Right lobe of liver (tissue), 6 donors: Measurements from ENCODE around the gene CDKAL1. TPM values are rescaled to one million over a fixed set of nuclear protein-coding genes. Genes with fewer than 3 reads are reported as not detected.
"Not testable (repeated sequence)": the region's sequence is repeated elsewhere in the genome, so short reads cannot be mapped to it uniquely, and the experiment has no call there.

Source experiments
- ATAC-seq, 4 donors: fragments of 200-7000 bp; cut with Tn5 transposase; one replicate each; pipeline ENCODE4 v1.9.1; 2020; ENCODE audit warnings: mild to moderate bottlenecking in 4 of 4, moderate library complexity in 4 of 4
- DNase-seq, 3 donors: peaks; one replicate each; pipeline ENCODE4 v3.0.0-alpha.2; 2020
- H3K27ac ChIP-seq, 3 donors: fragments of 200-600 bp; one replicate each; pipeline ENCODE4 v1.8.0; 2022
- H3K27me3 ChIP-seq, 2 donors: fragments of 200-600 bp; one replicate each; pipeline ENCODE4 v1.8.0; 2022
- H3K36me3 ChIP-seq, 4 donors: fragments of 200-600 bp; sonication (generic) in 1 of 4; one replicate each; pipeline versions ENCODE4 v1.5.1 to v1.8.0; 2017 to 2022; ENCODE audit warnings: control low read depth in 1 of 4
- H3K4me1 ChIP-seq, 4 donors: fragments of 200-600 bp; sonication (generic) in 1 of 4; one replicate each; pipeline versions ENCODE4 v1.5.1 to v1.8.0; 2017 to 2022; ENCODE audit warnings: control low read depth in 1 of 4
- H3K4me3 ChIP-seq, 3 donors: fragments of 200-600 bp; one replicate each; pipeline ENCODE4 v1.8.0; 2022
- H3K9me3 ChIP-seq, 4 donors: fragments of 200-600 bp; sonication (generic) in 1 of 4; one replicate each; pipeline versions ENCODE4 v1.5.1 to v1.8.0; 2017 to 2022; ENCODE audit warnings: control low read depth in 1 of 4
- CTCF ChIP-seq, 4 donors: fragments of 200-600 bp in 3 of 4; fragments of 450-650 bp in 1 of 4; IDR thresholded peaks; one replicate each; pipeline versions ENCODE4 v1.5.1 to v1.8.0; 2016 to 2022; ENCODE audit warnings: antibody characterized with exemption in 4 of 4, mild to moderate bottlenecking in 2 of 4
- POLR2A ChIP-seq: fragments of 450-650 bp; IDR thresholded peaks from one replicate; pipeline ENCODE4 v1.6.1; 2017; ENCODE audit warnings: antibody characterized with exemption, mild to moderate bottlenecking
- WGBS: methylation state at CpG from one replicate; pipeline ENCODE4 v1.1.6; 2018; ENCODE audit warnings: low coverage, low lambda C conversion rate; ENCODE audit not compliant: insufficient coverage; ENCODE audit errors: missing lambda C conversion rate; 5-methylcytosine and 5-hydroxymethylcytosine counted together
- intact Hi-C, 2 donors: fragments of 100-400 bp; cut with DNase I; formaldehyde crosslinking; loops; one replicate each; pipeline versions ENCODE4 v1.11.2 to v1.14.1; 2022
- total RNA-seq, 6 experiments: library from RNA; depleted of rRNA in 2 of 6; stranded (reverse); fragments of >200 nt in 2 of 6; fragmentation: NEBNext Ultra II Directional in 3 of 6; extraction: Animal tissue kit (Norgen Biotek cat#: 25700) in 3 of 6; gene quantifications; one replicate each; pipeline versions ENCODE4 v1.1.0 to v1.2.4, GENCODE V29; 2016 to 2023
- donor health status: DM: no; HTN: yes; CAD: no.
- donor health status: DM: no; HTN: no; CAD: no.
- donor health status: DM: no; HTN: no; CAD: no.
- donor health status: DM: no; HTN: yes; CAD: no.
- donor health status: DM: no; HTN: yes; CAD: no.

CDKAL1 gene
- total RNA-seq, 6 experiments from 2014 or later: 4.5 to 7.0 (median 6.2) TPM

- WGBS: 92% methylated on average over 4 of the region's 4 CpGs
- ATAC-seq (no peak), DNase-seq (no peak)
- no peaks in the 10 kb centered on the region for H3K27me3 ChIP-seq
- H3K9me3 ChIP-seq: no peaks in the 10 kb centered on the region
- no peak overlapping the region for H3K4me3 ChIP-seq
- intact Hi-C loops: no loop called here
- no peaks in the 10 kb centered on the region for H3K4me1 ChIP-seq
- no peak overlapping the region for H3K27ac ChIP-seq
- TF ChIP-seq CTCF (IDR thresholded peaks at IDR 0.05): no peak
- no peak for TF ChIP-seq POLR2A
- no peaks in the 10 kb centered on the region for H3K36me3 ChIP-seq
Observed at GRCh38 chr6:20608356-20608755, 74.1 kb downstream of the CDKAL1 start.

DNA sequence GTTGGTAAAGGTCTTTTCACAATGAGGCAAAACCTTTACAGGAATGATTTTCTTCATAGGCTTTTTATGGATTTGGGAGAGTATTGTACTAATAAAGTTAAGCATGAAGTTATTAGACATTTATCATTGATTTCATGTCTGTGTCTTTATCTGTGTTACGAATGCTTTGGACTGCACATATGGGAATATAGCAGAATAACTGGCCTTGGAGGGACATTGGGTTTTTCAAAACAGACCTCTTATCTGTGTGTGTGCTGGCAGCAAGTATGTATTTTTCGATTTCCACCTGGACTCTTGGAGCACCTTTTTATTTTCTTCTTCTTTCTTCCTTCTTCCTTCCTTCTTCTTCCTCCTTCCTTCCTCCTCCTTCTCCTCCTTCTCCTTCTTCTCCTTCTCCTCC lies 74.6 kb downstream of the CDKAL1 start:
- H3K27me3 ChIP-seq: no peaks in the 10 kb centered on the region
- H3K36me3 ChIP-seq: no peaks in the 10 kb centered on the region
- DNase-seq: no peak
- H3K4me3 ChIP-seq: no peak overlapping the region
- no peaks in the 10 kb centered on the region for H3K9me3 ChIP-seq
- H3K27ac ChIP-seq: no peak overlapping the region
- TF ChIP-seq CTCF (IDR thresholded peaks at IDR 0.05) (no peak), POLR2A (no peak)
- 96% methylated on average over 2 of the region's 2 CpGs for whole genome bisulfite sequencing
- ATAC-seq: no peak
- intact Hi-C loops: no loop called here
- H3K4me1 ChIP-seq: no peaks in the 10 kb centered on the region

DNA sequence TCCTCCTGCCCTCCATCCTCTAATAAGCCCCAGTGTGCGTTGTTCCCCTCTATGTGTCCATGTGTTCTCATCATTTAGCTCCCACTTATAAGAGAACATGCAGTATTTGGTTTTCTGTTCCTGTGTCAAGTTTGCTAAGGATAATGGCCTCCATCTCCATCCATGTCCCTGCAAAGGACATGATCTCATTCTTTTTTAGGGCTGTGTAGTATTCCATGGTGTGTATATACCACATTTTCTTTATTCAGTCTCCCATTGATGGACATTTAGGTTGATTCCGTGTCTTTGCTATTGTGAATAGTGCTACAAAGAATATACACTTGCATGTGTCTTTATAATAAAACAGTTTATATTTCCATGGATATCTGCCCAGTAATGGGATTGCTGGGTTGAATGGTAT lies 75.7 kb downstream of the CDKAL1 start:
- 88% methylated on average over 2 of the region's 2 CpGs for WGBS

DNA sequence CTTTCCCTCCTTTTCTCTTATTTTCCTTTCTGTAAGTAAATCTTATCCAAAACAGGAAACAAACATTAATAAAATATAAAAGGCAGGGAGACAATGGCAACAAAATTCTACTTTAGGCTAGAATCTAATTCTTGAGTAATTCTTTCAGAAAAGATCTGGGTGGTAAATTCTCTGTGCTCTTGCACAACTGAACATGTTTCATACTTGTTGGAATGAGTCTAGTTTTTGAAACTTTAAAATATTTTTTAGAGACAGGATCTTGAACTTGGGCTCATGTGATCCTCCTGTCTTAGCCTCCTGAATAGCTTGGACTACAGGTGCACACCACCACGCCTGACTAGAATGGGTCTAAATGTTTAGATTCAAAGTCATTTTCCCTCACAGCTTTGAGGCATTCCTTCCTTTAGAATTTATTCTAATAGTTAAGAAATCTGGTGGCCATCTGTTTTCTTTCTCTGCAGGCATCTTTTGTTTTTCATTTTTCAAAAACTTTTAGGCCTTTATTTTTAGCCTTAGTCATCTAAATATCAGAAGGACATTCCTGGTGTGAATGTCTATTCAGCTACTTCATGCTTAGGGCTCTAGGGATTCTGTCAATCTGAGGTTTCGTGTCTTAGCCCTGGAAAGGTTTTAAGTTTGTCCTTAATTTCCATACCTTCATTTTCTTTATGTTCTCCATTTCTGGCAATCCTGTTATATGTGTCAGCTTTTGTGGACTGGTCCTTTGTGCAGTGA lies 76.5 kb downstream of the CDKAL1 start:
- intact Hi-C loops: no loop called here
- H3K4me1 ChIP-seq: no peaks in the 10 kb centered on the region
- 95% methylated on average over 2 of the region's 2 CpGs for WGBS
- no peaks in the 10 kb centered on the region for H3K9me3 ChIP-seq
- no peak overlapping the region for H3K27ac ChIP-seq
- no peak for DNase-seq
- H3K4me3 ChIP-seq: no peak overlapping the region
- no peaks in the 10 kb centered on the region for H3K36me3 ChIP-seq
- H3K27me3 ChIP-seq: no peaks in the 10 kb centered on the region
- TF ChIP-seq POLR2A: no peak
- no peak for TF ChIP-seq CTCF (IDR thresholded peaks at IDR 0.05)
- ATAC-seq: no peak

More for the DNA sequence above, 75.7 kb downstream of the CDKAL1 start:
- H3K9me3 ChIP-seq, H3K27ac ChIP-seq, ATAC-seq, H3K36me3 ChIP-seq, H3K27me3 ChIP-seq, DNase-seq, intact Hi-C loops, H3K4me1 ChIP-seq, H3K4me3 ChIP-seq: not testable (repeated sequence)

DNA sequence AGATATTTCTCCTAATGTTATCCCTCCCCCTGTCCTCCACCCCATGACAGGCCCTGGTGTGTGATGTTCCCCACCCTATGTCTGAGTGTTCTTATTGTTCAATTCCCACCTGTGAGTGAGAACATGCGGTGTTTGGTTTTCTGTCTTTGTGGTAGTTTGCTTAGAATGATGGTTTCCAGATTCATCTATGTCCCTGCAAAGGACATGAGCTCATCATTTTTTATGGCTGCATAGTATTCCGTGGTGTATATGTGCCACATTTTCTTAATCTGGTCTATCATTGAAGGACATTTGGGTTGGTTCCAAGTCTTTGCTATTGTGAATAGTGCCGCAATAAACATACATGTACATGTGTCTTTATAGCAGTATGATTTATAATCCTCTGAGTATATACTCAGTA lies 83.3 kb downstream of the CDKAL1 start:
- ATAC-seq, H3K27ac ChIP-seq, H3K4me1 ChIP-seq, H3K27me3 ChIP-seq, DNase-seq, H3K4me3 ChIP-seq, H3K9me3 ChIP-seq, intact Hi-C loops, H3K36me3 ChIP-seq: not testable (repeated sequence)
- 92% methylated on average over 3 of the region's 3 CpGs for WGBS
